CD4-positive, alpha-beta T cell treated with Interleukin-17A for 1 hour (primary cell): Measurements from ENCODE around the gene PLCB1.

Experiments used
- DNase-seq: peaks from one replicate; pipeline ENCODE4 v3.0.0-alpha.2; 2020

PLCB1 gene

DNA sequence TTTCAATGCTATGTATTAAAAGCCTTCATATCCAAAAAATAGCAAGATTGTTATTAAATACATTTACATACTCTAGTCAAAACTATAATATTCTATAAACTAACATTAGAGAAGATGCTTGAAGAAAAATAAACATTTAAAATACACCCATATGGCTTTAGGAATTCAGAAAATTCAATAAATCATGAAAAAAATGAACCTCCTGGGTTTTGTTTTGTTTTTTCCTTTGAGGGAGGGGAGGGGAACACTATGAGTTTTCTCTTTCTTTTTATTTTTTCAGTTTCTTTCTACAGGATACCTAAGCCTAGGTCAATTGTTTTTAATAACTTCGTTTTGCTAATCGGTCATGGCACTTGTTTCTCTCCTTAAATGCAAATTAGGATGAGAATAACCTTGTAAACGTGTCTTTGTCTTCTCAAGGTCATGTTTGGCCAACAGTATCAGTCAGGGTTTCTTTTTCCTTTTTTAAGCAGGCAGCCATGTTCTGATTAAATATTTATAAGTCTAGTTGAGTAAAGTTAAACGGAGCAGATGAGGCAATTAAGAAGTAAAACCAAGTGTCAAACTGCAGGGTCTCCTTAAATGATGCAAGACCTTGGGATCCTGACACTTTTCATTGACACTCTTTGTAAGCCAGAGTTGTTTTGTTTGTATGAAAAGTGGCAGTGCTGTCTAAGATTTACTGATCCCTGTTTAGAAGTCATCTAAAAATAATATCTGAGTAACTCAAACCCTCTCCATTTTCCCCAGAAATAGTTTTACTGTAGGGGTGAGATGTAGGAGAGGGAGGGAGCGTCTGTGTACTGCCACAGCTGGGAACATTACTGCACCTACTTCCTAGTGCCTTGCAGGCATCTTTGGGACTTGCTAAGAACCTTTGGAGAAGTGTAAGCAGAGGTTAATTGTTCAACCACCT is 392.3 kb downstream of the PLCB1 start:
- DNase-seq = no peak

- DNase-seq = no peak
Measured at GRCh38 chr20:8525017-8525343, 392.9 kb downstream of the PLCB1 start.

DNA sequence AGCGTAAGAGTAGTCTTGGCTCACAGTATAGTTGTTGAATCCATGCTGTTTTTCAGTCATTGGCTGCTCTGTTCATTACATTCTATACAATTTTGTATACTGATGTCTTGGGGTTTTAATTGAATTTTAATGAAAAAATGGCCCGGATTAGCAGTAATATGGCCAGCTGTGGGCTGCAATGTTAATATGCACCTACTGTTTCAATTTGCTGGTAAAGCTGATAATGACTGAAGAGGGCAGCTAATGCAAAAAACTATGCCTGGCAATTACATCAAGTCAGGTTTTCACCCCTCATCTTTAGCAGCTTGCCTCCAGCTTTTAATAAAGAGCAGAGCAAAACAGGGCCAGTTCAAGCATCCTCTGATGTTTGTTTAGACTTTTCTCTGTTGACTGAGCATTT is 394.5 kb downstream of the PLCB1 start:
- DNase-seq = no peak

GRCh38 chr20:8527998-8528723 is 396.1 kb downstream of the PLCB1 start:
- DNase-seq = peak; percentile 2

GRCh38 chr20:8530022-8530421 is 398.0 kb downstream of the PLCB1 start:
- DNase-seq = no peak

DNA sequence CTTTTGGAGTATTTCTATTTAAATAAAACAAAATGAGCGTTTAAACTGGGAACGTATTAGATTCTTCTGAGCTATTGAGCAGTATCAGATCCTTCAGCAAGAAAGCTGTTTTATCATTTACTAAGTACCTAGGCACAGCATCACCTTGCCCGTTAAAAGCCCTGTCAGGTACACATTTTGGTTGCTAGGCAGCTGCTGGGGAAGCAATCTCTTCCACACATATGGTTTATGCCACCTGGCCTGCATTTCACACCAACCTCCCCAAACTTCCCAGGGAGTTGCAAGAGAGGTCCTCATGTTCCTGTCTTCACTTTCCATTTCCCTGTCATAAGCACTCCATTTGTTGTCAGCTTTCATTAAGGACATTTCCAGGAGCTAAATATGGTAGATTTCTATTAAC is 400.1 kb downstream of the PLCB1 start:
- DNase-seq = no peak

- DNase-seq = no peak
Measured at GRCh38 chr20:8534368-8535160, 402.5 kb downstream of the PLCB1 start.

DNA sequence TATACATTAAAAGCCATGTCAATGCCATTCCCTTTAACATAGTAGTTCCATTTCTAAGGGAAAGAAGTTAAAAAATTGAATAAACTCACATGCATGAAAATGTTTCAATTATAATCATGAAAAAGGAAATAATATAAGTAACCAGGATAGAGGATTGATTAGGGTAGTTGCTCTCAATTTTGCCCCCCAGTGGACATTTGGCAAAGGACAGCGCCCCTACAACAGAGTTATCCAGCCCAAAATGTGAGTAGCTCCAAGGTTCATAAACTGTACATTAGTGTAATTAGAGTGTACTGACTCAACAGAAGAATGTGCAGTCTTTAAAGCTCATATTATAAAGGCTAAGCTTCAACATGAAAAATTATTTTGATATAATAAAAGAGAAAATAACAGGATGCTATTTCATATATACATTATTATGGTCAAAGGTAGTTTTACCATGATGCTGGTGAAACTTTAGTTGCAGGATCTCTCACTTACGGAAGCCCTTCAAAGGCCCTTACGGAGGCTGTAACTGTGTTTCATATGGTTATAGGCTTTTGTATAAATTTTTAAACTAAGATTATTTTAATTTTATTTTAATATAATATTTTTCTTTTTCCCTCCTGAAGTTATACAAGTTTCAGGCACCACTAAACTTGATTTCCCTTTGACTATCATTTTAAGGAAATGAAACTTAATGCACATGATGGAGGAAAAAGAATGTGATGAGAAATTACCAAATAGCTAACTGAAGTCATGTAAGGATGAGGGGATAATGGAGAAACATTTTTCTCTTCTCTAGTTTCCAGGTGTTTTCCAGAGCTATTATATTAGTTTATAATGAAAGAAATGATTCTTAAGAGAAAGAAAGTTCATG is 403.6 kb downstream of the PLCB1 start:
- peak; percentile 2 for DNase-seq

GRCh38 chr20:8536262-8536618 is 404.2 kb downstream of the PLCB1 start:
- DNase-seq = no peak

DNA sequence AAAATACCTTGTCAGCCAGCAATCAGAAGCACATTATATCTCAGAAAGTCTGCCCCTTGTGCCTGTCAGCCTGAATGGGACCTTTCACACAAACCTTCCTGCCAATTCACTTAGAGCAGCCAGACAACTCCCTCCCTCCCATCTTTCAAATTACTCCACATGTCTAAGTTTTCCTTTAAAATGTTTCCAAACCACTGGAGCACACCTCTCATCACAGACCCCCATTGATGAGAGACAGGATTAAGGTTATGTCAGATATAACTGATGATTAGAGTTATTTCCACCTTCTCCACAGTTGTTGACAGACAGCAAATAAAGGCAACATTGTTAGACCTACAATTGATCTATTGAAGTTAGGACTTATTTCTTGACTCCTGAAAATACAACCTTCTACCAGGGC is 408.4 kb downstream of the PLCB1 start:
- no peak for DNase-seq

GRCh38 chr20:8542110-8542486 is 410.0 kb downstream of the PLCB1 start:
- no peak for DNase-seq

GRCh38 chr20:8545212-8545611 is 413.1 kb downstream of the PLCB1 start:
- no peak for DNase-seq

DNA sequence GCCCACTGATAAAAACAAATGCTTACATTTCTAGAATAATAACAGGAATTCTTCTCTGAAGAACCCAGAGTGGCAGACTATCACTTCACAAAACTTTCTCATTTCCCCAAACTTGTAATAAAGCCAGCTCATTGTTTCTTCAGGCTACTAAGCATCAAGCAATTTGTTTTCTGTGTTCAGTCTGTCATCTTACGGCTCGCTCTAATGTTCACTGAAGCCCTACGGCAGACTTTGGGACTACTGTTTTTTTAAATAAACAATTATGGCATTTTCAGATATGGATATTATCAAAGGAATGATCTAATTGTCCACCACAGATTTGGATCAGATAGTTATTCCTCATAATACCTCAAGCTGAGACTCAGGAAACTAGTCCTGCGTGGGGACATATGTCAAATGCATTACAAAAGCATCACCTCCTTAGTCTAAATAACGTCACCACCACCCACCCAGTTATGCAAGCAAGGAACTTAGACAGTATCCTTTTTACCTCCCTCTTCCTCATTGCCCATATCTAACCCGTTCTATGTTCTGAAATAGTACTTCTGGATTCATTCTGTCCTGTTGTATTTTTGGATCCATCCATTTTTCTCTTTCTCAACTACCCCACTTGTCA is 415.1 kb downstream of the PLCB1 start:
- no peak for DNase-seq

GRCh38 chr20:8547968-8548588 is 416.0 kb downstream of the PLCB1 start:
- no peak for DNase-seq

DNA sequence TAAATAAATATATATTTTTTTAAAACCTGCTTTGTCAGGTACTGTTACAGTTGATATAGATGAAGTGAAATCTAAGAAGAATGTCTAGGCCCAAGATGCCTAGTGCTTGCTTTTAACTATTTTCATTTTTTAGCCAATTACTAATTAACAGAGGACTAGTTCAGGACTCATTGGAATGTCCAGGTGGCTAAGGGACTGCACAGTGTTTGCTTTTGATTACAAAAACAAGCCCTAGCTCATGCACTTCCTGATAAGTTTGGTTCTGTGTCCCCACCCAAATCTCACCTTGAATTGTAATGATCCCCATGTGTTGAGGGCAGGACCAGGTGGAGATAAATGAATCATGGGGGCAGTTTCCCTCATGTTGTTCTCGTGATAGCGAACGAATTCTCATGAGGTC is 417.1 kb downstream of the PLCB1 start:
- no peak for DNase-seq

DNA sequence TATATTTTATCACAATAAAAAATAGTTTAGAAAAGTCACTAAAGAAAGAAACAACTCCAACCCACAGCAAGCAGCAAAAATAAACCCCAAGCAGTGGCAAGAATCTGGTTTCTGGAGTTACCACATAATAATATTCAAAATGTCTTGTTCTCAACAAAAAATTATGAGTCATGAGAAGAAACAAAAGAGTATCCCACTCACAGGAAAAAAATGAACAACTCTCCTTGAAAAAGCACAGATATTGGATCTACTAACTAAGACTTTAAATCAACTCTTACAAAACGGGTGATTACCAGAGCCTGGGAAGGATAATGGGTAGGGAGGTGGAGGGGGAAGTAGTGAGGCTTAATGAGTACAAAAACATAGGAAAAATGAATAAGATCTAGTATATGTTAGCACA is 425.6 kb downstream of the PLCB1 start:
- DNase-seq = no peak

GRCh38 chr20:8562356-8562755 is 430.3 kb downstream of the PLCB1 start:
- no peak for DNase-seq

GRCh38 chr20:8568075-8568474 is 436.0 kb downstream of the PLCB1 start:
- no peak for DNase-seq

DNA sequence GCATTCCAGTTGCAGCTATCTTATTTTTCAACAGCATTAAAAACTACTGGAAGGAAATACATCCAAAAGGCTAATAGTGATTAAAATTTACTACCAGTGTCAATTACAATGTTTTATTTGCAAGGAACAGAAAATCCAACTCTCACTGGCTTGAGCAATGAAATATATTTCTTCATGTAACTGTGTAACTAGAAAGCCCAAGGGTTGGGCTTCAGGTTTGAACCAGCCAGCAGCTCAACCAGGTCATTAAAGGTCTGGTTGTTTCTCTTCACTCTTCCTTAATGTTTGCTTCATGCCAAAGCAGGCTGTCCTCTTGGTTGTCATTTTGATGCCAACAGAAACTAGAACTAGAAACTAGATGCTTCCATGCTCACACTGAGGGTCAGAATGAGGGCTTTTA is 437.7 kb downstream of the PLCB1 start:
- no peak for DNase-seq

GRCh38 chr20:8571611-8572010 is 439.5 kb downstream of the PLCB1 start:
- DNase-seq = no peak

- DNase-seq = no peak
Measured at GRCh38 chr20:8573686-8574085, 441.6 kb downstream of the PLCB1 start.

DNA sequence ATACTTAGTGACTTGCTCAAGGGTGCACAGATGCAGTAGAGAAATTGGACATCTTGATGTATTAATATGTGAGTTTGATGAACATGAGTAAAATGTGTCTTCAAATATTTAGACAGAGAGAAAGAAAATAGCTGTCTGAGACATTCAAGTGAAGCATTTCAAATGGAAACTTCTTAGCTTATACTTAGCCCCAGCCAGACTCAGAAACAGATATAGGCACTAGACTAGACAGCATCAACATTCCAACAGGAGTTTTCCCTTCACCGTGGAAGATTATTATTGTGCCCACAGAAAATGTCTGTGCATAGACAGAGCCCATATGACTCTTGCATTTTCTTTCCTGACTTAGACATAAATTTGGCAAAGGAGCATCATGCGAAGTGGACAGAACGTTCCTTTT is 443.0 kb downstream of the PLCB1 start:
- DNase-seq = no peak
